H1 (cell line): ENCODE data around the gene PACS1. TPM values are rescaled to one million over a fixed set of nuclear protein-coding genes. Genes with fewer than 3 reads are reported as not detected.

Source experiments
- BCL11A ChIP-seq, 2 experiments: IDR thresholded peaks; one replicate each; pipeline ENCODE4 v1.6.1; 2011; ENCODE audit warnings: low read depth in 2 of 2, low read length in 2 of 2, mild to moderate bottlenecking in 2 of 2
- EGR1 ChIP-seq: IDR thresholded peaks from 2 replicates; pipeline ENCODE4 v1.6.1; 2011; ENCODE audit warnings: low read depth, low read length, borderline replicate concordance
- EP300 ChIP-seq, 2 experiments: IDR thresholded peaks; 1 replicate in 1 of 2; 2 replicates in 1 of 2; pipeline ENCODE4 v1.6.1; 2011 to 2012; ENCODE audit warnings: low read depth in 2 of 2, low read length in 2 of 2, mild to moderate bottlenecking in 2 of 2, borderline replicate concordance in 1 of 2, inconsistent platforms in 1 of 2, moderate library complexity in 1 of 2
- EZH2 ChIP-seq: fragments of 200-600 bp; sonication (generic); IDR thresholded peaks from 2 replicates; pipeline ENCODE4 v1.7.1; 2012; ENCODE audit warnings: low read depth, mild to moderate bottlenecking, moderate library complexity, low read length, inconsistent platforms; ENCODE audit not compliant: severe bottlenecking
- GABPA ChIP-seq: IDR thresholded peaks from 2 replicates; pipeline ENCODE4 v1.6.1; 2011; ENCODE audit warnings: mild to moderate bottlenecking, low read length, moderate library complexity, borderline replicate concordance; ENCODE audit not compliant: insufficient read depth
- JUND ChIP-seq: IDR thresholded peaks from 2 replicates; pipeline ENCODE4 v1.6.1; 2011; ENCODE audit warnings: mild to moderate bottlenecking, improper control_type of control experiment, low read length
- RXRA ChIP-seq: IDR thresholded peaks from 2 replicates; pipeline ENCODE4 v1.6.1; 2011; ENCODE audit warnings: low read depth, mild to moderate bottlenecking, low read length, moderate library complexity; ENCODE audit not compliant: insufficient read depth
- SP2 ChIP-seq: IDR thresholded peaks from 2 replicates; pipeline ENCODE4 v1.6.1; 2012; ENCODE audit warnings: mild to moderate bottlenecking, low read length, inconsistent platforms
- SRF ChIP-seq: IDR thresholded peaks from 2 replicates; pipeline ENCODE4 v1.6.1; 2011; ENCODE audit warnings: mild to moderate bottlenecking, low read depth, low read length, moderate library complexity
- TEAD4 ChIP-seq: IDR thresholded peaks from 2 replicates; pipeline ENCODE4 v1.6.1; 2012; ENCODE audit warnings: low read depth, low read length, inconsistent platforms, mixed read lengths
- YY1 ChIP-seq: IDR thresholded peaks from 2 replicates; pipeline ENCODE4 v1.6.1; 2011; ENCODE audit warnings: low read depth, mild to moderate bottlenecking, low read length
- polyA plus RNA-seq, 7 experiments: library from polyadenylated mRNA; depleted of rRNA in 3 of 7; stranded (reverse) in 5 of 7; unstranded in 2 of 7; fragments of >200 nt in 5 of 7; fragments of 200-250 nt in 2 of 7; gene quantifications; 1 replicate in 5 of 7; 2 replicates in 1 of 7; 4 replicates in 1 of 7; pipeline versions ENCODE4 v1.2.1 to v1.2.3, GENCODE V29; 2011 to 2013; ENCODE audit warnings: missing spikeins in 2 of 7, mixed read lengths in 2 of 7
- total RNA-seq: library from RNA; stranded (reverse); fragmentation: NEBNext Ultra II Directional; extraction: Animal tissue kit (Norgen Biotek cat#: 25700); gene quantifications from 2 replicates; pipeline ENCODE4 v1.2.1, GENCODE V29; 2021
- TF ChIP-seq, protein P1 (sequence below): fragments of 300-600 bp; sonication (generic); IDR thresholded peaks from 2 replicates; pipeline ENCODE4 v1.7.1; 2012; ENCODE audit warnings: low read length, moderate library complexity, mild to moderate bottlenecking, inconsistent platforms; ENCODE audit not compliant: insufficient replicate concordance

Gene PACS1
- total and polyA plus RNA-seq, 2 of the 8 experiments (the other 6 are each of a cell fraction or from before 2014, with no cell fraction given) = 11.5 to 36.0 TPM

DNA sequence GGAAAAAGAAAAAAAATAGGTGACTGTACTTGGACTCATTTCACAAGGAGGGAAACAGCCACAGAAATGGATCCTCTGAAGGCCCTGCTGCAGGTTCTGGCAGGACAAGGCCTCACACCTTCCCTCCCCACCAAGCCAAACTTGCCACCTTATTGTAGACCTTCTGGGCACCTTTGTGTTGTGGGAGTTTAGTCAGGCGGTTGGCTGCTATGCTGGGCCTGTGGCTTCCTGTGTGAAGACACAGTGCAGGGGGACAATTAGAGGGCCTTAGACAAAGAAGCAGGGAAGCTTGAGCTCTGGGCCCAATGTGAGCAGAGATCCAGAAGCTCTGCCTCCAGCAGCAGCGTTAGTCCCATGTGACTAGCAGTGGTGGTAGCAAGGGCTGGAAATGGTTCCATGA lies 202.5 kb downstream of the PACS1 start (continued):
- TF ChIP-seq, protein P1, sequence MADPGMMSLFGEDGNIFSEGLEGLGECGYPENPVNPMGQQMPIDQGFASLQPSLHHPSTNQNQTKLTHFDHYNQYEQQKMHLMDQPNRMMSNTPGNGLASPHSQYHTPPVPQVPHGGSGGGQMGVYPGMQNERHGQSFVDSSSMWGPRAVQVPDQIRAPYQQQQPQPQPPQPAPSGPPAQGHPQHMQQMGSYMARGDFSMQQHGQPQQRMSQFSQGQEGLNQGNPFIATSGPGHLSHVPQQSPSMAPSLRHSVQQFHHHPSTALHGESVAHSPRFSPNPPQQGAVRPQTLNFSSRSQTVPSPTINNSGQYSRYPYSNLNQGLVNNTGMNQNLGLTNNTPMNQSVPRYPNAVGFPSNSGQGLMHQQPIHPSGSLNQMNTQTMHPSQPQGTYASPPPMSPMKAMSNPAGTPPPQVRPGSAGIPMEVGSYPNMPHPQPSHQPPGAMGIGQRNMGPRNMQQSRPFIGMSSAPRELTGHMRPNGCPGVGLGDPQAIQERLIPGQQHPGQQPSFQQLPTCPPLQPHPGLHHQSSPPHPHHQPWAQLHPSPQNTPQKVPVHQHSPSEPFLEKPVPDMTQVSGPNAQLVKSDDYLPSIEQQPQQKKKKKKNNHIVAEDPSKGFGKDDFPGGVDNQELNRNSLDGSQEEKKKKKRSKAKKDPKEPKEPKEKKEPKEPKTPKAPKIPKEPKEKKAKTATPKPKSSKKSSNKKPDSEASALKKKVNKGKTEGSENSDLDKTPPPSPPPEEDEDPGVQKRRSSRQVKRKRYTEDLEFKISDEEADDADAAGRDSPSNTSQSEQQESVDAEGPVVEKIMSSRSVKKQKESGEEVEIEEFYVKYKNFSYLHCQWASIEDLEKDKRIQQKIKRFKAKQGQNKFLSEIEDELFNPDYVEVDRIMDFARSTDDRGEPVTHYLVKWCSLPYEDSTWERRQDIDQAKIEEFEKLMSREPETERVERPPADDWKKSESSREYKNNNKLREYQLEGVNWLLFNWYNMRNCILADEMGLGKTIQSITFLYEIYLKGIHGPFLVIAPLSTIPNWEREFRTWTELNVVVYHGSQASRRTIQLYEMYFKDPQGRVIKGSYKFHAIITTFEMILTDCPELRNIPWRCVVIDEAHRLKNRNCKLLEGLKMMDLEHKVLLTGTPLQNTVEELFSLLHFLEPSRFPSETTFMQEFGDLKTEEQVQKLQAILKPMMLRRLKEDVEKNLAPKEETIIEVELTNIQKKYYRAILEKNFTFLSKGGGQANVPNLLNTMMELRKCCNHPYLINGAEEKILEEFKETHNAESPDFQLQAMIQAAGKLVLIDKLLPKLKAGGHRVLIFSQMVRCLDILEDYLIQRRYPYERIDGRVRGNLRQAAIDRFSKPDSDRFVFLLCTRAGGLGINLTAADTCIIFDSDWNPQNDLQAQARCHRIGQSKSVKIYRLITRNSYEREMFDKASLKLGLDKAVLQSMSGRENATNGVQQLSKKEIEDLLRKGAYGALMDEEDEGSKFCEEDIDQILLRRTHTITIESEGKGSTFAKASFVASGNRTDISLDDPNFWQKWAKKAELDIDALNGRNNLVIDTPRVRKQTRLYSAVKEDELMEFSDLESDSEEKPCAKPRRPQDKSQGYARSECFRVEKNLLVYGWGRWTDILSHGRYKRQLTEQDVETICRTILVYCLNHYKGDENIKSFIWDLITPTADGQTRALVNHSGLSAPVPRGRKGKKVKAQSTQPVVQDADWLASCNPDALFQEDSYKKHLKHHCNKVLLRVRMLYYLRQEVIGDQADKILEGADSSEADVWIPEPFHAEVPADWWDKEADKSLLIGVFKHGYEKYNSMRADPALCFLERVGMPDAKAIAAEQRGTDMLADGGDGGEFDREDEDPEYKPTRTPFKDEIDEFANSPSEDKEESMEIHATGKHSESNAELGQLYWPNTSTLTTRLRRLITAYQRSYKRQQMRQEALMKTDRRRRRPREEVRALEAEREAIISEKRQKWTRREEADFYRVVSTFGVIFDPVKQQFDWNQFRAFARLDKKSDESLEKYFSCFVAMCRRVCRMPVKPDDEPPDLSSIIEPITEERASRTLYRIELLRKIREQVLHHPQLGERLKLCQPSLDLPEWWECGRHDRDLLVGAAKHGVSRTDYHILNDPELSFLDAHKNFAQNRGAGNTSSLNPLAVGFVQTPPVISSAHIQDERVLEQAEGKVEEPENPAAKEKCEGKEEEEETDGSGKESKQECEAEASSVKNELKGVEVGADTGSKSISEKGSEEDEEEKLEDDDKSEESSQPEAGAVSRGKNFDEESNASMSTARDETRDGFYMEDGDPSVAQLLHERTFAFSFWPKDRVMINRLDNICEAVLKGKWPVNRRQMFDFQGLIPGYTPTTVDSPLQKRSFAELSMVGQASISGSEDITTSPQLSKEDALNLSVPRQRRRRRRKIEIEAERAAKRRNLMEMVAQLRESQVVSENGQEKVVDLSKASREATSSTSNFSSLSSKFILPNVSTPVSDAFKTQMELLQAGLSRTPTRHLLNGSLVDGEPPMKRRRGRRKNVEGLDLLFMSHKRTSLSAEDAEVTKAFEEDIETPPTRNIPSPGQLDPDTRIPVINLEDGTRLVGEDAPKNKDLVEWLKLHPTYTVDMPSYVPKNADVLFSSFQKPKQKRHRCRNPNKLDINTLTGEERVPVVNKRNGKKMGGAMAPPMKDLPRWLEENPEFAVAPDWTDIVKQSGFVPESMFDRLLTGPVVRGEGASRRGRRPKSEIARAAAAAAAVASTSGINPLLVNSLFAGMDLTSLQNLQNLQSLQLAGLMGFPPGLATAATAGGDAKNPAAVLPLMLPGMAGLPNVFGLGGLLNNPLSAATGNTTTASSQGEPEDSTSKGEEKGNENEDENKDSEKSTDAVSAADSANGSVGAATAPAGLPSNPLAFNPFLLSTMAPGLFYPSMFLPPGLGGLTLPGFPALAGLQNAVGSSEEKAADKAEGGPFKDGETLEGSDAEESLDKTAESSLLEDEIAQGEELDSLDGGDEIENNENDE = no peak
- no peak for TF ChIP-seq EGR1
- no peak for TF ChIP-seq JUND
- TF ChIP-seq GABPA = no peak
- no peak for TF ChIP-seq SRF
- TF ChIP-seq BCL11A (IDR thresholded peaks at IDR 0.05; ENCODE audit: low read depth in 2 of 2, low read length in 2 of 2) = no peak
- no peak for TF ChIP-seq RXRA
- TF ChIP-seq EP300 (IDR thresholded peaks at IDR 0.05; ENCODE audit: borderline replicate concordance in 1 of 2, low read depth in 2 of 2, low read length in 2 of 2) = no peak
- no peak for TF ChIP-seq YY1
- TF ChIP-seq TEAD4 = no peak
- TF ChIP-seq SP2 = no peak
- no peak for TF ChIP-seq EZH2
